OCI-LY3 (cell line): Measurements from ENCODE around the gene MAP2K4.

Experiments
- EZH2phosphoT487 ChIP-seq: fragments of 200-600 bp; shearing (Covaris generic); IDR thresholded peaks from 2 replicates; pipeline ENCODE4 v1.6.1; 2018; ENCODE audit warnings: antibody characterized with exemption, mixed run types, low read depth
- TF ChIP-seq, protein P1 (sequence below): fragments of 200-600, 300-600 bp; sonication (generic); IDR thresholded peaks from 2 replicates; pipeline ENCODE4 v1.5.1; 2014; ENCODE audit warnings: antibody characterized with exemption, low read length, low read depth

DNA sequence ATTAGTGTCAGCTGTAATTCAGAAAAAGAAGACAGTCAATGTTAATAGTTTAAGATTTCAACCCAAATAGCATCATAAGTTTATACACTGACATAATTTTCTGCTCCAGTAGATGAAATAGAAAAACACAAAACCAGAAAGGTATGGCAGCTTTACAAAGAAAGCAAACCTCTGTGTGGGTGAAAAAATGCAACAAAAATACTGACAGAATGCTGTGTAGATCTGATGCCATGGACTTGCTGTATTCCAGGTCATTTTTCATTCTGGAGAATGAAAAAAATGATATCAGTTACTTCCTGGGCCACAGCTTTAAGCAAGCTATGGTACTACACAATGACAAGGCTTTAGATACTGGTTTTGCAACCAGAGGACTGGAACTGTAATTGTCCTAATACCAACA, 116.0 kb downstream of the MAP2K4 start:
- TF ChIP-seq, protein P1, sequence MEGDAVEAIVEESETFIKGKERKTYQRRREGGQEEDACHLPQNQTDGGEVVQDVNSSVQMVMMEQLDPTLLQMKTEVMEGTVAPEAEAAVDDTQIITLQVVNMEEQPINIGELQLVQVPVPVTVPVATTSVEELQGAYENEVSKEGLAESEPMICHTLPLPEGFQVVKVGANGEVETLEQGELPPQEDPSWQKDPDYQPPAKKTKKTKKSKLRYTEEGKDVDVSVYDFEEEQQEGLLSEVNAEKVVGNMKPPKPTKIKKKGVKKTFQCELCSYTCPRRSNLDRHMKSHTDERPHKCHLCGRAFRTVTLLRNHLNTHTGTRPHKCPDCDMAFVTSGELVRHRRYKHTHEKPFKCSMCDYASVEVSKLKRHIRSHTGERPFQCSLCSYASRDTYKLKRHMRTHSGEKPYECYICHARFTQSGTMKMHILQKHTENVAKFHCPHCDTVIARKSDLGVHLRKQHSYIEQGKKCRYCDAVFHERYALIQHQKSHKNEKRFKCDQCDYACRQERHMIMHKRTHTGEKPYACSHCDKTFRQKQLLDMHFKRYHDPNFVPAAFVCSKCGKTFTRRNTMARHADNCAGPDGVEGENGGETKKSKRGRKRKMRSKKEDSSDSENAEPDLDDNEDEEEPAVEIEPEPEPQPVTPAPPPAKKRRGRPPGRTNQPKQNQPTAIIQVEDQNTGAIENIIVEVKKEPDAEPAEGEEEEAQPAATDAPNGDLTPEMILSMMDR = no peak
- TF ChIP-seq EZH2phosphoT487 = no peak
